ENCODE data around the gene IGFBP2. TPM values are rescaled to one million over a fixed set of nuclear protein-coding genes. Genes with fewer than 3 reads are reported as not detected.

IGFBP2 gene
- total and polyA plus RNA-seq, 2 donors (not counting 1 experiment from before 2014, with no cell fraction given): not detected

GRCh38 chr2:216607277-216607560 lies 26.0 kb upstream of the IGFBP2 start:
- Histone ChIP-seq H3K4me1 (ENCODE audit: control insufficient read depth in 2 of 2, insufficient read depth in 2 of 2, low read length in 2 of 2) (peaks cover 4 to 8% of the 10 kb centered on the region in 2 donors), H3K4me2 (replicated peaks; ENCODE audit: low read depth, low read length, poor library complexity, severe bottlenecking) (no peak overlapping the region), H3K36me3 (replicated peaks in 1 of 2; ENCODE audit: control extremely low read depth in 1 of 2, control insufficient read depth in 1 of 2, extremely low read depth in 1 of 2, insufficient read depth in 2 of 2, low read length in 1 of 2) (no peaks in the 10 kb centered on the region), H4K20me1 (ENCODE audit: control insufficient read depth, insufficient read depth, low read length, poor library complexity, severe bottlenecking) (no peaks in the 10 kb centered on the region), H3K27ac (ENCODE audit: low read length in 2 of 2) (no peak overlapping the region), H3K9ac (ENCODE audit: low read length) (no peak overlapping the region), H3K27me3 (replicated peaks in 1 of 4; ENCODE audit: control extremely low read depth in 1 of 4, control insufficient read depth in 3 of 4, insufficient read depth in 4 of 4, low read length in 3 of 4) (peaks cover 0 to 10% (median 2%) of the 10 kb centered on the region in 4 experiments), H3K9me3 (ENCODE audit: control extremely low read depth in 1 of 3, control insufficient read depth in 2 of 3, insufficient read depth in 1 of 3, low read length in 2 of 3) (peaks cover 0 to 3% (median 0%) of the 10 kb centered on the region in 3 donors), H2AFZ (ENCODE audit: insufficient read depth, low read depth, low read length, poor library complexity, severe bottlenecking) (no peak overlapping the region), H3K79me2 (ENCODE audit: control insufficient read depth, insufficient read depth, low read length) (no peaks in the 10 kb centered on the region), H3K4me3 (ENCODE audit: control extremely low read depth in 1 of 5, extremely low read depth in 1 of 5, insufficient read depth in 1 of 5, low read depth in 2 of 5, low read length in 4 of 5) (no peak overlapping the region)
- ATAC-seq (ENCODE audit: low read depth) (no peak), DNase-seq (no peak)
- Mint-ChIP-seq H3K27ac (no peak overlapping the region), H3K27me3 (peaks cover 51% of the 10 kb centered on the region), H3K9me3 (ENCODE audit: insufficient read depth) (no peaks in the 10 kb centered on the region), H3K4me3 (no peak overlapping the region), H3K4me1 (peaks cover 6% of the 10 kb centered on the region)
- CTCF ChIA-PET: no interaction called here
- WGBS (ENCODE audit: insufficient coverage): 96% methylated on average over 8 of the region's 10 CpGs
- POLR2A ChIA-PET: no interaction called here
- intact Hi-C loops (cut with micrococcal nuclease): no loop called here
- no peak for TF ChIP-seq EZH2 (IDR thresholded peaks at IDR 0.05; ENCODE audit: borderline replicate concordance, insufficient read depth, low read depth, low read length, poor library complexity, severe bottlenecking)
- TF ChIP-seq CTCF (IDR thresholded peaks at IDR 0.05): no peak

DNA sequence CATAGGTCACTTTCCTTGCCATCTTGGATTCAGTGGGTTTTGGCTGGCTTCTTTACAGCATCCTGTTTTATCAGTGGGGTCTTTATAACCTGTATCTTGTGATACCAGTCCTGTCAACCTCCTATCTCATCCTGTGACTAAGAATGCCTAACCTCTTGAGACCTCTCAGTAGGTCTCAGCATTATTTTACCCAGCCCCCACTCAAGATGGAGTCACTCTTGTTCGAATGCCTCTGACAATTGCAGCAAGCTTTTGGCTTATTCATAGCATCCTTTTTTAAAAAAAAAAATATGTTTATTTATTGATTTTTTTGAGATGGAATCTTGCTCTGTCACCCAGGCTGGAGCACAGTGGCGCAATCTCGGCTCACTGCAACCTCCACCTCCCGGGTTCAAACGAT lies 24.7 kb upstream of the IGFBP2 start:
- Histone ChIP-seq H4K20me1 (ENCODE audit: control insufficient read depth, insufficient read depth, low read length, poor library complexity, severe bottlenecking) (no peaks in the 10 kb centered on the region), H3K36me3 (replicated peaks in 1 of 2; ENCODE audit: control extremely low read depth in 1 of 2, control insufficient read depth in 1 of 2, extremely low read depth in 1 of 2, insufficient read depth in 2 of 2, low read length in 1 of 2) (no peaks in the 10 kb centered on the region), H3K4me2 (replicated peaks; ENCODE audit: low read depth, low read length, poor library complexity, severe bottlenecking) (no peak overlapping the region), H3K79me2 (ENCODE audit: control insufficient read depth, insufficient read depth, low read length) (no peaks in the 10 kb centered on the region), H3K4me3 (ENCODE audit: control extremely low read depth in 1 of 5, extremely low read depth in 1 of 5, insufficient read depth in 1 of 5, low read depth in 2 of 5, low read length in 4 of 5) (no peak overlapping the region), H3K4me1 (ENCODE audit: control insufficient read depth in 2 of 2, insufficient read depth in 2 of 2, low read length in 2 of 2) (peaks cover 4 to 8% of the 10 kb centered on the region in 2 donors), H3K27me3 (replicated peaks in 1 of 4; ENCODE audit: control extremely low read depth in 1 of 4, control insufficient read depth in 3 of 4, insufficient read depth in 4 of 4, low read length in 3 of 4) (peaks cover 0 to 10% (median 2%) of the 10 kb centered on the region in 4 experiments), H3K27ac (ENCODE audit: low read length in 2 of 2) (no peak overlapping the region), H3K9ac (ENCODE audit: low read length) (no peak overlapping the region), H3K9me3 (ENCODE audit: control extremely low read depth in 1 of 3, control insufficient read depth in 2 of 3, insufficient read depth in 1 of 3, low read length in 2 of 3) (peaks cover 0 to 3% (median 0%) of the 10 kb centered on the region in 3 donors), H2AFZ (ENCODE audit: insufficient read depth, low read depth, low read length, poor library complexity, severe bottlenecking) (no peak overlapping the region)
- CTCF ChIA-PET: no interaction called here
- ATAC-seq (ENCODE audit: low read depth) (no peak), DNase-seq (no peak)
- Mint-ChIP-seq H3K4me3 (no peak overlapping the region), H3K4me1 (peaks cover 6% of the 10 kb centered on the region), H3K27me3 (peaks cover 55% of the 10 kb centered on the region), H3K9me3 (ENCODE audit: insufficient read depth) (no peaks in the 10 kb centered on the region), H3K27ac (no peak overlapping the region)
- POLR2A ChIA-PET: no interaction called here
- no peak for TF ChIP-seq CTCF (IDR thresholded peaks at IDR 0.05)
- TF ChIP-seq EZH2 (IDR thresholded peaks at IDR 0.05; ENCODE audit: borderline replicate concordance, insufficient read depth, low read depth, low read length, poor library complexity, severe bottlenecking): no peak
- WGBS (ENCODE audit: insufficient coverage): no CpG with 5 or more reads among the region's 5 CpGs
- intact Hi-C loops (cut with micrococcal nuclease): no loop called here
